Suprapubic skin (tissue), 4 donors: ENCODE data around the gene WWOX. TPM values are rescaled to one million over a fixed set of nuclear protein-coding genes. Genes with fewer than 3 reads are reported as not detected.

Experiments used
- DNase-seq, 2 donors: peaks; one replicate each; pipeline ENCODE4 v3.0.0-alpha.2; 2019; ENCODE audit warnings: low spot score in 2 of 2
- H3K27ac ChIP-seq: fragments of 200-600 bp; sonication (generic); one replicate; pipeline ENCODE4 v1.5.1; 2019
- H3K27me3 ChIP-seq: fragments of 200-600 bp; sonication (generic); one replicate; pipeline ENCODE4 v1.5.1; 2019
- H3K36me3 ChIP-seq: fragments of 200-600 bp; sonication (generic); one replicate; pipeline ENCODE4 v1.5.1; 2019
- H3K4me1 ChIP-seq: fragments of 200-600 bp; sonication (generic); one replicate; pipeline ENCODE4 v1.5.1; 2019
- H3K4me3 ChIP-seq: fragments of 200-600 bp; sonication (generic); one replicate; pipeline ENCODE4 v1.5.1; 2019; ENCODE audit warnings: mild to moderate bottlenecking
- H3K9me3 ChIP-seq: fragments of 200-600 bp; sonication (generic); one replicate; pipeline ENCODE4 v1.5.1; 2019
- CTCF ChIP-seq, 2 donors: fragments of 200-600 bp in 1 of 2; fragments of 450-650 bp in 1 of 2; sonication (generic) in 1 of 2; IDR thresholded peaks; one replicate each; pipeline ENCODE4 v1.5.1; 2016 to 2019; ENCODE audit warnings: antibody characterized with exemption in 2 of 2, mild to moderate bottlenecking in 1 of 2, moderate library complexity in 1 of 2
- EP300 ChIP-seq: sonication (generic); formaldehyde crosslinking; IDR thresholded peaks from one replicate; pipeline ENCODE4 v1.6.1; 2017; ENCODE audit warnings: antibody characterized with exemption
- POLR2A ChIP-seq, 2 donors: fragments of 450-650 bp; IDR thresholded peaks; one replicate each; pipeline ENCODE4 v1.6.1; 2017; ENCODE audit warnings: antibody characterized with exemption in 2 of 2, mild to moderate bottlenecking in 2 of 2, moderate library complexity in 2 of 2
- POLR2AphosphoS5 ChIP-seq, 3 donors: sonication (generic); formaldehyde crosslinking; IDR thresholded peaks; one replicate each; pipeline ENCODE4 v1.6.1; 2017; ENCODE audit warnings: antibody characterized with exemption in 3 of 3
- WGBS: methylation state at CpG from one replicate; pipeline ENCODE4 v1.1.5; 2018; 5-methylcytosine and 5-hydroxymethylcytosine counted together
- total RNA-seq, 4 donors: library from RNA; depleted of rRNA; stranded (reverse); fragments of >200 nt; gene quantifications; one replicate each; pipeline ENCODE4 v1.1.0, GENCODE V29; 2016

Gene WWOX
- total RNA-seq, 4 donors from 2014 or later = 29.6 to 104 (median 47.3) TPM

GRCh38 chr16:78311831-78312230 lies 212.4 kb downstream of the WWOX start:
- WGBS = 92% methylated on average over 4 of the region's 4 CpGs
- no peak for DNase-seq
- TF ChIP-seq CTCF (IDR thresholded peaks at IDR 0.05) = no peak
- no peak for TF ChIP-seq POLR2A (IDR thresholded peaks at IDR 0.05)
- TF ChIP-seq EP300 = no peak
- no peak for TF ChIP-seq POLR2AphosphoS5 (IDR thresholded peaks at IDR 0.05)

DNA sequence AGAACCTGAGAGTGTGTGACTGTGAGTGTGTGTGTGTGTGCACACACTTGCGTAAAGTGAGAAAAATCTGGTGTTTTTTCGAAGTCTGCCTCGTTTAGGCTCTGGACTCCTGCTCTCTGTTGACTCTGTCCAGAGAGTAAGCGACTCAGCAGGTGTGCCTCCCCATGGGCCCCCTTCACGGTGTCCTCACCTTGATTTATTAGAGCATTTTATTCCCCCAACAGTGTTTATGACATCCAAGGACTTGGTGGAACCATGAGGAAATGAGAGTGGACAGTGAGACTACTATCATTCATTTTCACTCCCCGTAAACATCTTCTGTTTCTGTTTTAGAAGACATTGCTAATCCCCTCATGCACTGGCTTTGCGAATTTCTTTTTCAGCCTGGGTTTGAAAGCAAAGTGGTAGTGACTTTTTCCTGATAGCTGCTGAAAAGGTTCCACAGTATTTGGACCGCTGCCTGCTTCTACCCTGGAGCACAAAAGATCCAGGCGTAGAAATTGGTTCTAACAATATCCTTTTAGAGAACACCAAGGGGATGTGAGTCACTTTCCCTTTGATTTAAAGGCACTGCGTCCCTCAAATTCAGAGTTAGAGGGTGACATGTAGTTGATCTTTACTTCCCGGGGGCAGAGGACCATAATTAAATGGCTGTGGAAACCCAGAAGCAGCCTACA lies 218.2 kb downstream of the WWOX start:
- no peak for DNase-seq
- H3K27me3 ChIP-seq = no peaks in the 10 kb centered on the region
- TF ChIP-seq CTCF (IDR thresholded peaks at IDR 0.05) (no peak), EP300 (no peak), POLR2AphosphoS5 (IDR thresholded peaks at IDR 0.05) (no peak), POLR2A (IDR thresholded peaks at IDR 0.05) (no peak)
- no peaks in the 10 kb centered on the region for H3K9me3 ChIP-seq
- H3K4me3 ChIP-seq = no peak overlapping the region
- H3K4me1 ChIP-seq = no peaks in the 10 kb centered on the region
- 61% methylated on average over 11 of the region's 11 CpGs for WGBS
- no peak overlapping the region for H3K27ac ChIP-seq
- no peaks in the 10 kb centered on the region for H3K36me3 ChIP-seq

More at GRCh38 chr16:78311831-78312230, 212.4 kb downstream of the WWOX start:
- Histone ChIP-seq H3K4me1 (peaks cover 9% of the 10 kb centered on the region), H3K4me3 (no peak overlapping the region), H3K9me3 (no peaks in the 10 kb centered on the region), H3K27ac (no peak overlapping the region), H3K36me3 (no peaks in the 10 kb centered on the region), H3K27me3 (no peaks in the 10 kb centered on the region)

- H3K4me3 ChIP-seq = no peak overlapping the region
- DNase-seq = no peak
- TF ChIP-seq EP300 (no peak), POLR2A (IDR thresholded peaks at IDR 0.05) (no peak), POLR2AphosphoS5 (IDR thresholded peaks at IDR 0.05) (no peak), CTCF (IDR thresholded peaks at IDR 0.05) (no peak)
- H3K27me3 ChIP-seq = no peaks in the 10 kb centered on the region
- H3K4me1 ChIP-seq = no peaks in the 10 kb centered on the region
- H3K27ac ChIP-seq = no peak overlapping the region
- 88% methylated on average over 9 of the region's 9 CpGs for WGBS
- no peaks in the 10 kb centered on the region for H3K36me3 ChIP-seq
- H3K9me3 ChIP-seq = no peaks in the 10 kb centered on the region
Observed at GRCh38 chr16:78321620-78322360, 222.3 kb downstream of the WWOX start.

GRCh38 chr16:78323315-78323714 lies 223.9 kb downstream of the WWOX start:
- Histone ChIP-seq H3K4me1 (no peaks in the 10 kb centered on the region), H3K36me3 (no peaks in the 10 kb centered on the region), H3K4me3 (no peak overlapping the region), H3K27me3 (no peaks in the 10 kb centered on the region), H3K27ac (no peak overlapping the region), H3K9me3 (no peaks in the 10 kb centered on the region)
- no peak for DNase-seq
- WGBS = 95% methylated on average over 7 of the region's 7 CpGs
- TF ChIP-seq EP300 = no peak

DNA sequence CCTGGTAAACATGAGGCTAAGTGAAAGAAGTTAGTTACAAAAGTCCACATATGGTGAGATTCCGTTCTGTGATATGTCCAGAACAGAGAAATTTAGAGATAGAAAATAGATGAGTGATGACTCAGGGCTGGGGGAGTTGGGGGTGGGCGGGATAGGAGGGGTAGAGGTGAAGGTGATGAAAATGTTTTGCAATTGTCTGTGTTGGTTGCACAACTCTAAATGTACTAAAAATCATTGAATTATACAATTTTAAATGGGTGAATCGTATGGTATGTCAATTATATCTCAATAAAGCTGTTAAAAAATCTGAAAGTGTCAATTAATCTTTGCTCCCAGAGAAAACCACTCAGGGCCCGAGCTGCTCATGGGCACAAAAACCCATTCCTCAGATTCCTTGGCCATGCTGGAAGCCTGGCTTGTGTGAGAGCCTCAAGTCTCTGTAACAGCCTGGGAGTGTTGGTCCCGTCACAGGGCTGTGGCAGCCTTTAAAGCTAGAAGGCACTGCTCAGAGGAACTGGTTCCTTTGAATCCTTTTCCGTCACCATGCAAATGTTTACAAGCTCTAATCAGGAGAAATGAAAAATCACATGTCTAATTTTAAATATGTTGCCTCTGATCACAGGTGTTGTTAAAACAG lies 225.3 kb downstream of the WWOX start:
- Histone ChIP-seq H3K4me1 (no peaks in the 10 kb centered on the region), H3K36me3 (no peaks in the 10 kb centered on the region), H3K27ac (no peak overlapping the region), H3K27me3 (no peaks in the 10 kb centered on the region), H3K9me3 (no peaks in the 10 kb centered on the region), H3K4me3 (no peak overlapping the region)
- no peak for DNase-seq
- TF ChIP-seq EP300 = no peak
- TF ChIP-seq CTCF (IDR thresholded peaks at IDR 0.05) = no peak
- TF ChIP-seq POLR2A (IDR thresholded peaks at IDR 0.05) = no peak
- 88% methylated on average over 6 of the region's 6 CpGs for WGBS
